ENCODE measurements around the gene TUSC1.
"Not testable (repeated sequence)": the region's sequence is repeated elsewhere in the genome, so short reads cannot be mapped to it uniquely, and the experiment has no call there.

The TUSC1 gene

DNA sequence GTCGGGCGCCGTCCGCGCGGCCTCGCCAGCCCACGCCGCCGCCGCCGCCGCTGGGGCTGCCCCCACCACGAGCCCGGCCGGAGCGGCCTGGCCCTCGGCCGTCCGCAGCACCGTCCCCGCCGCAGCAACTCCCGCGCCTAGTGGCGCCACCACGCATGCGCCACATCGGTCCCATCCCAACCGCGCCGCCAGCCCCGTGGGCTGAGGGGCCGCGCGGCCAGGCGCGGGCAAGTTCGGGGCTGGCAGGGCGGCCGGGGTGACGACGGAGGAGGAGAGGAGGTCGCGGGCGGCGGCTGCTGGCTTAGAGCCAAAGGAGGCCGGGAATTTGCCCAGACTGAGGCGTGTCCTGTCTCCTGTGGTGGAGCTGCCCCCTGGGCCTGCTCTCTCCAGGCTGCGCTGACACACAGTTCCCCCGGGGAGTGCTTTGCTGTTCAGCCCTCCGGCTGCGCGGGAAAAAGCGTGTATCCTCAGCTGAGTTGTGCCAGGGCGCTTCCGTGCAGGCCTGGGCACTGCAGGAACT, at the start of gene TUSC1:
TSS of gene TUSC1 (minus strand) at position 298 of the 520 bp plus-strand sequence. CDS start at position 166, 132 bp downstream.
- DNase-seq (ENCODE audit: low read depth in 2 of 2) = no peak

GRCh38 chr9:25726871-25727410, 48.7 kb upstream of the TUSC1 start:
- no peak for DNase-seq (ENCODE audit: low read depth in 2 of 2)

- no peak for DNase-seq (ENCODE audit: low read depth in 2 of 2)
Measured at GRCh38 chr9:25724424-25724823, 46.2 kb upstream of the TUSC1 start.

DNA sequence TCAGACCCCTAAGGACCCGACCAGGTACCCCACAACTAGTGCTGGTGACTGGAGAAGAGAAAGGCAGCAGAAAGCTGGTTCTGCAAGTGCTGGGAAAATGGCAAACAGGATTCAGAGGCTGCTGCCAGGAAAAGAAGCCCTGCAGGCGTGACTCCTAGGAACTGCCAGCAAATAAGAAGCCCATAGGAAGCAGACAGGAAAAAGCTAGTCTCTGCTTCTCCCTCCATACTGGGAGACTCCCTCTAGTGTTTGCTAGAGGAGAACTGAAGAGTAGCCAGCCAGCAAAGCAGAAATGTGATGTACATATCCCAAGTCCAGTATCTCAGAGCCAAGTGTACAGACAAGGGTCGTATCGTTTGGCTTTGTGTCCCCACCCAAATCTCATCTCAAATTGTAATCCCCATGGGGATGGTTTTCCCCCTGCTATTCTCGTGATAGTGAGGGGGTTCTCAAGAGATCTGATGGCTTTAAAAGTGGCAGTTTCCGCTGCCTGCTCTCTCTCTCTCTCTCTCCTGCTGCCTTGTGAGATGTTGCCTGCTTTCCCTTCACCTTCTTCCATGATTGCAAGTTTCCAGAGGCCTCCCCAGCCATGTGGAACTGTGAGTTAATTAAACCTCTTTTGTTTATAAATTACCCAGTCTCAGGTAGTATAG, 38.1 kb upstream of the TUSC1 start:
- no peak for DNase-seq (ENCODE audit: low read depth in 2 of 2)

DNA sequence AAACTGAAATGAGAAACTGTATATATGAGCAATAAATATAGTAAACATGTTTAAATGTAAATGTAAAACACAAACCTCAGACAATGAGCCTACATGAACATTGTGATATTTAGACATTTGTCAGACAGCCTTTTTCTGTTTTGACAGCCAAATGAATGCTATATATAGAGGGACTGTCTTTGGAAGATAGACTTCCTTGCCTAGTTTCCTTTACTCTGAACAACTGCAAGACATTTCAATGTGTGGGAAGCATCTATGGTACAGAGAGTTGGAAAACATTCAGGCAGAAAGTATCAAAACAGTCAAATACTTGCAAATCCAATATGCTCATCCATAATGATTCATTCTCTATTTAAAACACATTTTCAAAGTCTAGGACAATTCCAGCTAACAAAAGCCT, 31.7 kb upstream of the TUSC1 start:
- DNase-seq (ENCODE audit: low read depth in 2 of 2) = no peak

DNA sequence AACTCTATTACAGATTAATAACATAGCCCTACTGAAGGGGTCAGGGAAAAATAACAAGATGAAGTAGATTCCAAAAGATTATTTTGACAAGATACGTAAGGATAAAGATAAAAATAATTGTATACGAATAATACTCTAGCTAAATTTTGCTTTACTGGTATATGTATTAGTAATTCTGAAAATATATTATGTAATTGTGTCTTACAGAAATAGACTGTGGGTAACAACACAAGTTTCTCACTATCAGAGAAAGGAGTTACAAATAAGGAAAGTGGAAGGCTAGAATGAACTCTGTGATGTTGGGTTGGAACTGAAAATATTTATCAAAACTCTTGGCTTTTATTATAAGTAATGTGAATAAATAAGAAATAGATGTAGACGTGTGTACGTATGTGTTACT, 26.6 kb upstream of the TUSC1 start:
- no peak for DNase-seq (ENCODE audit: low read depth in 2 of 2)

GRCh38 chr9:25703701-25704357, 25.6 kb upstream of the TUSC1 start:
- no peak for DNase-seq (ENCODE audit: low read depth in 2 of 2)

DNA sequence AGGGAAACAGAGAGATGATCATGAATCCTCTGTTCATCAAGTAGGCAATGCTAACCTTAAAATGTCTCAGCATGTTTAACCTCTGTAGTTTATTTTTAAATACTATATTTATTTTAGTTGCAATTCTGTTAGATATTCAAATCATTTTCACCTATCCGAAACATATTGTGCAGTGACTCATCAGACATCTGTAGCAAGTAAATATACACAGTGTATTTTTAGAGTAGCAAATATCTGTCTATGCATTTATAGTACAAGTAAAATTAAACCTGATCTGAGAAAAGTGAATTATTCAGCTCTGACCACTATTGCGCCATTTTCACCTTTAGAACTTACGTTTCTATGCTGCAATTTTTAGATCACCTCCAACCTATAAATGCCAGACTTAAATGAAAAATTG, 24.3 kb upstream of the TUSC1 start:
- DNase-seq (ENCODE audit: low read depth in 2 of 2) = no peak

DNA sequence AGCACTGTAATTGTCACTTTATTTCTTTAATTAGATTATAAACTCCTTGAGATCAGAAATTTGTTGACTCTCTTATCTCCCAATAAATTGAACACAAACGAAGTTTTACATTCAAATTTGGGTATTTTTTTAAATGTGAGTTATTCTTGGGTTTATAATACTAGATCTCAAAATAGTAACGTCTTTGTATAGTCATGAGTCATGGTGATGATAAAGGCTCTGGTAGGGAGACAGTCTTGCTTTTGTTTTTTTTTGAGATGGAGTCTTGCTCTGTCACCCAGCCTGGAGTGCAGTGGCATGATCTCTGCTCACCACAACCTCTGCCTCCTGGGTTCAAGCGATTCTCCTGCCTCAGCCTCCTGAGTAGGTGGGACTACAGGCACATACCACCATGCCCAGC, 22.7 kb upstream of the TUSC1 start:
- DNase-seq (ENCODE audit: low read depth in 2 of 2) = not testable (repeated sequence)

- DNase-seq (ENCODE audit: low read depth in 2 of 2) = no peak
Measured at GRCh38 chr9:25700430-25700829, 22.2 kb upstream of the TUSC1 start.

- DNase-seq (ENCODE audit: low read depth in 2 of 2) = no peak
Measured at GRCh38 chr9:25691786-25692185, 13.5 kb upstream of the TUSC1 start.

GRCh38 chr9:25684321-25684720, 6.1 kb upstream of the TUSC1 start:
- no peak for DNase-seq (ENCODE audit: low read depth in 2 of 2)

DNA sequence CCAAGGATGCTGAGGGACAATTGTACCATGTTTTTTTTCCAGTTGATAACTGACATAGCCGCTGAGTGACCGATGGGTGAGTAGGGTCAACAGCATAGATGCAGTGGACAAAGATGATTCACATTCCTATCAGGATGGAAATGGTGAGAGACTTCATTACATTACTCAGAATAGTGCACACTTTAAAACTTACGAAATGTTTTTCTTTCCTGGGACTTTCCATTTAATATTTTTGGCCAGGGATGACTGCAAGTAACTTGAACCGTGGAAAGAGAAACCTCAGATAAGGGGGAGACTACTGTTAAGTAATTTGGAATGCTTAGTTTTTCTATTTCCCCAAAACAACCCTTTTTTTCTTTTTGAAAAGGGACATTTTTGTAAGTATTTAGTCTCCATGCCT, 3.0 kb upstream of the TUSC1 start:
- no peak for DNase-seq (ENCODE audit: low read depth in 2 of 2)

GRCh38 chr9:25678846-25679360, 659 bp upstream of the TUSC1 start:
- no peak for DNase-seq (ENCODE audit: low read depth in 2 of 2)

GRCh38 chr9:25677301-25678146, 720 bp downstream of the TUSC1 start:
- DNase-seq (ENCODE audit: low read depth in 2 of 2) = no peak

DNA sequence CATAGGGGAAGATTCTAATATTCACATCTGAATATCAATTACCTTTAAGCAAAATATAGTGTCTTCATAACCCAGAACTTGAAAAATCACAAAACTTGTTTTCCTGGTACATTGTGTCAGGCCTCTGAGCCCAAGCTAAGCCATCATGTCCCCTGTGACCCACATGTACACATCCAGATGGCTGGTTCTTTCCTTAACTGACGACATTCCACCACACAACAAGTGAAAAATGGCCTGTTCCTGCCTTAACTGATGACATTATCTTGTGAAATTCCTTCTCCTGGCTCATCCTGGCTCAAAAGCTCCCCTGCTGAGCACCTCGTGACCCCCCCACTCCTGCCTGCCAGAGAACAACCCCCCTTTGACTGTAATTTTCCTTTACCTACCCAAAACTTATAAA, 2.4 kb downstream of the TUSC1 start:
- DNase-seq (ENCODE audit: low read depth in 2 of 2) = not testable (repeated sequence)

- DNase-seq (ENCODE audit: low read depth in 2 of 2) = no peak
Measured at GRCh38 chr9:25658571-25658970, 19.7 kb downstream of the TUSC1 start.

GRCh38 chr9:25654417-25654816, 23.8 kb downstream of the TUSC1 start:
- DNase-seq (ENCODE audit: low read depth in 2 of 2) = no peak

GRCh38 chr9:25648116-25648515, 30.1 kb downstream of the TUSC1 start:
- no peak for DNase-seq (ENCODE audit: low read depth in 2 of 2)

GRCh38 chr9:25636026-25636425, 42.2 kb downstream of the TUSC1 start:
- DNase-seq (ENCODE audit: low read depth in 2 of 2) = no peak

DNA sequence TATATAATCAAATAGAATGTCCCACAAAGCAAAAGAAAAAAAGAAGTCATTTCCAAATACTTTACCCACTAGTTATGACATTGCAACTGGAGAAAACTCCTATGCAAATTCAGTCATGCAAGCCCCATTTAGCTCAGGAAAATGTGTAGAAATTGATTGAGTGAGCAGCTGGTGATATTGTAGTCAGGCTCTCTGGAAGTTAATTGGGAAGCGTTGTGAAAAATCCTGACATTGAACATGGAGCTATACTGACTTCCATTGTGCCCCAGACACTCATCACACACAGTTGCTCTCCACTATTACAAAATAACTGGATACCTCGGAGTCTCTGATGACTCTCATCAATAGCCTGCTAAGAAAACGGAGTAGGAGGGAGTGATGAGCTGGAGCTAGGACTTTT, 49.0 kb downstream of the TUSC1 start:
- DNase-seq (ENCODE audit: low read depth in 2 of 2) = no peak

Data from stimulated activated CD4-positive, alpha-beta T cell treated with anti-CD3 and anti-CD28 coated beads, Interleukin-4, amount 100 ng/mL, for 48 hours (primary cell).